GM12878 (cell line): Measurements from ENCODE around the gene C6orf52. TPM values are rescaled to one million over a fixed set of nuclear protein-coding genes. Genes with fewer than 3 reads are reported as not detected.

Experiments
- ATAC-seq: fragments of 200-7000 bp; cut with Tn5 transposase; 3 replicates; pipeline ENCODE4 v1.9.1; 2020; ENCODE audit warnings: mild to moderate bottlenecking, moderate library complexity
- BruUV-seq: library from RNA; stranded (reverse); fragments of 400-500 nt; replicated peaks from 2 replicates; lab custom pipeline; 2021; lab: Mats Ljungman, UMichigan
- CTCF ChIA-PET: fragments of 300-600 bp; sonication (Branson Sonifier 250); formaldehyde crosslinking; extraction: SDS; loops from one replicate; lab custom pipeline; 2021; ENCODE audit warnings: inconsistent platforms; lab: Yijun Ruan, JAX
- POLR2A ChIA-PET: fragments of 350-600 bp; formaldehyde crosslinking; extraction: SDS; loops from one replicate; lab custom pipeline; 2021; ENCODE audit warnings: inconsistent platforms; lab: Charles Lee
- RAD21 ChIA-PET: fragments of 300-600 bp; sonication (Branson Sonifier 250); formaldehyde crosslinking; loops from one replicate; lab custom pipeline; 2023; ENCODE audit warnings: antibody characterized with exemption; ENCODE audit not compliant: unreplicated experiment; lab: Charles Lee
- SMC1A ChIA-PET: fragments of 300-600 bp; sonication (Branson Sonifier 250); formaldehyde crosslinking; loops from one replicate; lab custom pipeline; 2023; ENCODE audit not compliant: unreplicated experiment, uncharacterized antibody; lab: Charles Lee
- DNase-seq: peaks from one replicate; pipeline ENCODE4 v3.0.0-alpha.2; 2011; ENCODE audit warnings: low read depth, low spot score
- FAIRE-seq: peaks from 3 replicates; lab custom pipeline; 2011; peaks lifted over from hg19 to GRCh38; lab: Jason Lieb, UNC
- H2AFZ ChIP-seq: 2 replicates; pipeline ENCODE4 v1.6.0; 2011; ENCODE audit warnings: low read depth, low read length, control low read depth; ENCODE audit not compliant: control insufficient read depth
- H3K27ac ChIP-seq: 2 replicates; pipeline ENCODE4 v1.5.1; 2011; ENCODE audit warnings: control low read depth; ENCODE audit not compliant: control insufficient read depth, insufficient read depth
- H3K27me3 ChIP-seq, 2 experiments: replicated peaks in 1 of 2; 2 replicates each; pipeline versions ENCODE4 v1.6.0 to v1.6.1; 2011; ENCODE audit warnings: low read length in 1 of 2; ENCODE audit not compliant: control insufficient read depth in 2 of 2, insufficient read depth in 2 of 2
- H3K36me3 ChIP-seq, 2 experiments: 2 replicates each; pipeline ENCODE4 v1.5.1; 2011; ENCODE audit warnings: low read length in 1 of 2; ENCODE audit not compliant: control insufficient read depth in 2 of 2, insufficient read depth in 2 of 2
- H3K4me1 ChIP-seq: 2 replicates; pipeline ENCODE4 v1.6.1; 2011; ENCODE audit warnings: mild to moderate bottlenecking, low read length, moderate library complexity, mixed read lengths; ENCODE audit not compliant: control insufficient read depth, insufficient read depth
- H3K4me2 ChIP-seq: 2 replicates; pipeline ENCODE4 v1.6.0; 2011; ENCODE audit warnings: control low read depth; ENCODE audit not compliant: control insufficient read depth, insufficient read depth
- H3K4me3 ChIP-seq: fragments of 200-600 bp; sonication (generic); 2 replicates; pipeline ENCODE4 v1.5.1; 2016
- H3K79me2 ChIP-seq: 2 replicates; pipeline ENCODE4 v1.6.0; 2011; ENCODE audit warnings: low read length; ENCODE audit not compliant: control insufficient read depth, insufficient read depth
- H3K9ac ChIP-seq: 2 replicates; pipeline ENCODE4 v1.8.0; 2011; ENCODE audit warnings: low read length, control low read depth, mixed read lengths; ENCODE audit not compliant: control insufficient read depth, insufficient read depth
- H3K9me3 ChIP-seq: replicated peaks from 3 replicates; pipeline ENCODE4 v1.5.1; 2011; ENCODE audit warnings: mild to moderate bottlenecking, low read length; ENCODE audit not compliant: control insufficient read depth, insufficient read depth
- H4K20me1 ChIP-seq: 2 replicates; pipeline ENCODE4 v1.6.0; 2011; ENCODE audit not compliant: control insufficient read depth, insufficient read depth
- CBX3 ChIP-seq: fragments of 200-600 bp; sonication (generic); IDR thresholded peaks from 2 replicates; pipeline ENCODE4 v1.6.1; 2016; ENCODE audit warnings: low read depth, borderline replicate concordance
- RBBP5 ChIP-seq: fragments of 200-600 bp; sonication (generic); conservative IDR thresholded peaks from 2 replicates; pipeline ENCODE4 v1.6.1; 2016
- TBL1XR1 ChIP-seq: IDR thresholded peaks from 2 replicates; pipeline ENCODE4 v1.6.1; 2012; ENCODE audit warnings: low read depth, low read length, improper control_type of control experiment
- WGBS: methylation state at CpG from one replicate; pipeline ENCODE4 v1.1.6; 2016; ENCODE audit warnings: low lambda C conversion rate; ENCODE audit not compliant: insufficient replicate concordance, insufficient coverage; ENCODE audit errors: missing lambda C conversion rate; 5-methylcytosine and 5-hydroxymethylcytosine counted together
- in situ Hi-C: fragments of 300-500 bp; cut with MboI; formaldehyde crosslinking; loops from 9 replicates; pipeline ENCODE4 v1.14.3; 2018; ENCODE audit warnings: mixed read lengths
- intact Hi-C: fragments of 100-400 bp; cut with micrococcal nuclease; formaldehyde crosslinking; loops from one replicate; pipeline ENCODE4 v1.14.2; 2022; ENCODE audit not compliant: unreplicated experiment
- polyA plus RNA-seq, 11 experiments: library from polyadenylated mRNA; depleted of rRNA in 4 of 11; unstranded in 6 of 11; stranded (reverse) in 5 of 11; fragments of >200 nt; fragmentation: Nextera tagmentation in 4 of 11; fragmentation: Illumina TruSeq in 1 of 11; extraction: Ambion mirVana in 4 of 11; extraction: Trizol in 1 of 11; gene quantifications; 1 replicate in 1 of 11; 2 replicates in 10 of 11; pipeline versions ENCODE4 v1.2.1 to v1.2.3, GENCODE V29; 2011 to 2016; ENCODE audit warnings: inconsistent platforms in 2 of 11, missing spikeins in 2 of 11, low read depth in 1 of 11
- total RNA-seq, 4 experiments: library from RNA; depleted of rRNA in 3 of 4; stranded (reverse); fragments of >200 nt in 3 of 4; fragmentation: Illumina TruSeq in 1 of 4; extraction: Trizol in 1 of 4; gene quantifications; 2 replicates each; pipeline versions ENCODE4 v1.2.1 to v1.2.3, GENCODE V29; 2013 to 2021
- TF ChIP-seq, protein P1 (sequence below), 3 experiments: IDR thresholded peaks in 2 of 3; conservative IDR thresholded peaks in 1 of 3; 2 replicates each; pipeline ENCODE4 v1.5.1; 2011; ENCODE audit warnings: low read depth in 3 of 3, low read length in 3 of 3, mild to moderate bottlenecking in 3 of 3, control low read depth in 2 of 3, moderate library complexity in 2 of 3, inconsistent platforms in 1 of 3, mixed read lengths in 1 of 3; ENCODE audit not compliant: control insufficient read depth in 2 of 3, insufficient read depth in 1 of 3; ENCODE audit errors: extremely low read depth in 1 of 3
- TF ChIP-seq, protein P2 (sequence below): fragments of 450-650 bp; IDR thresholded peaks from 2 replicates; pipeline ENCODE4 v1.6.1; 2017; ENCODE audit warnings: borderline replicate concordance

Gene C6orf52
- total and polyA plus RNA-seq, 10 of the 15 experiments (the other 5 are each of a cell fraction or from before 2014, with no cell fraction given), result 2.7 to 15.1 (median 4.9) TPM

DNA sequence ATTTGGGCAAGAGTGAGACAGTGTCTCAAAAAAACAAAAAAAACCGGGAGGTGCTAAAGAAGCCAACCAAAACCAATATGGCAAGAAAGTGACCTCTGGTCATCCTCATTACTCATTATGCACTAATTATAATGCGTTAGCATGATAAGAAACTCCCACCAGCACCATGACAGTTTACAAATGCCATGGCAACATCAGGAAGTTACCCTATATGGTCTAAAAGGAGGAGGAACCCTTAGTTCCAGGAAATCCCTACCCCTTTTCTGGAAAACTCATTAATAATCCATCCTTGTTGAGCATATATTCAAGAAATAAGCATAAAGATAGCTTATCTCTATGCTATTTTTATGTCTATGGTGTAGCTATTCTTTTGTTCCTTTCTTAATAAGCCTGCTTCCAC is 31.7 kb downstream of the C6orf52 start:
- no peaks in the 10 kb centered on the region for H4K20me1 ChIP-seq
- H3K36me3 ChIP-seq, result no peaks in the 10 kb centered on the region
- H3K4me2 ChIP-seq, result no peak overlapping the region
- RAD21 ChIA-PET, result no interaction called here
- no peak overlapping the region for H3K27ac ChIP-seq
- H3K79me2 ChIP-seq, result no peaks in the 10 kb centered on the region
- H3K9ac ChIP-seq, result no peak overlapping the region
- POLR2A ChIA-PET, result no interaction called here
- H3K27me3 ChIP-seq, result no peaks in the 10 kb centered on the region
- H3K4me1 ChIP-seq, result no peaks in the 10 kb centered on the region
- H2AFZ ChIP-seq, result no peak overlapping the region
- ATAC-seq (no peak), DNase-seq (no peak), FAIRE-seq (no peak)
- intact Hi-C loops, result no loop called here
- no TSS peak for BruUV-seq
- H3K4me3 ChIP-seq, result no peak overlapping the region
- no peaks in the 10 kb centered on the region; the same call in 2 of the 3 replicates for H3K9me3 ChIP-seq
- SMC1A ChIA-PET, result no interaction called here
- CTCF ChIA-PET, result no interaction called here
- TF ChIP-seq RBBP5 (no peak), CBX3 (no peak), TBL1XR1 (no peak)
- TF ChIP-seq, protein P1, sequence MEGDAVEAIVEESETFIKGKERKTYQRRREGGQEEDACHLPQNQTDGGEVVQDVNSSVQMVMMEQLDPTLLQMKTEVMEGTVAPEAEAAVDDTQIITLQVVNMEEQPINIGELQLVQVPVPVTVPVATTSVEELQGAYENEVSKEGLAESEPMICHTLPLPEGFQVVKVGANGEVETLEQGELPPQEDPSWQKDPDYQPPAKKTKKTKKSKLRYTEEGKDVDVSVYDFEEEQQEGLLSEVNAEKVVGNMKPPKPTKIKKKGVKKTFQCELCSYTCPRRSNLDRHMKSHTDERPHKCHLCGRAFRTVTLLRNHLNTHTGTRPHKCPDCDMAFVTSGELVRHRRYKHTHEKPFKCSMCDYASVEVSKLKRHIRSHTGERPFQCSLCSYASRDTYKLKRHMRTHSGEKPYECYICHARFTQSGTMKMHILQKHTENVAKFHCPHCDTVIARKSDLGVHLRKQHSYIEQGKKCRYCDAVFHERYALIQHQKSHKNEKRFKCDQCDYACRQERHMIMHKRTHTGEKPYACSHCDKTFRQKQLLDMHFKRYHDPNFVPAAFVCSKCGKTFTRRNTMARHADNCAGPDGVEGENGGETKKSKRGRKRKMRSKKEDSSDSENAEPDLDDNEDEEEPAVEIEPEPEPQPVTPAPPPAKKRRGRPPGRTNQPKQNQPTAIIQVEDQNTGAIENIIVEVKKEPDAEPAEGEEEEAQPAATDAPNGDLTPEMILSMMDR (IDR thresholded peaks at IDR 0.05 in 2 of 3, conservative IDR thresholded peaks at IDR 0.05 in 1 of 3; ENCODE audit: control insufficient read depth in 2 of 3, extremely low read depth in 1 of 3, insufficient read depth in 1 of 3, low read depth in 3 of 3, low read length in 3 of 3), result no peak
- TF ChIP-seq, protein P2, sequence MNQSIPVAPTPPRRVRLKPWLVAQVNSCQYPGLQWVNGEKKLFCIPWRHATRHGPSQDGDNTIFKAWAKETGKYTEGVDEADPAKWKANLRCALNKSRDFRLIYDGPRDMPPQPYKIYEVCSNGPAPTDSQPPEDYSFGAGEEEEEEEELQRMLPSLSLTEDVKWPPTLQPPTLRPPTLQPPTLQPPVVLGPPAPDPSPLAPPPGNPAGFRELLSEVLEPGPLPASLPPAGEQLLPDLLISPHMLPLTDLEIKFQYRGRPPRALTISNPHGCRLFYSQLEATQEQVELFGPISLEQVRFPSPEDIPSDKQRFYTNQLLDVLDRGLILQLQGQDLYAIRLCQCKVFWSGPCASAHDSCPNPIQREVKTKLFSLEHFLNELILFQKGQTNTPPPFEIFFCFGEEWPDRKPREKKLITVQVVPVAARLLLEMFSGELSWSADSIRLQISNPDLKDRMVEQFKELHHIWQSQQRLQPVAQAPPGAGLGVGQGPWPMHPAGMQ, result no peak
- 18% methylated on average over 2 of the region's 2 CpGs for WGBS
- in situ Hi-C loops, result no loop called here
